K562 (cell line): ENCODE measurements around the gene PRPSAP2. TPM values are rescaled to one million over a fixed set of nuclear protein-coding genes. Genes with fewer than 3 reads are reported as not detected.

ENCODE experiments used
- ATAC-seq: fragments of 200-7000 bp; cut with Tn5 transposase; 3 replicates; pipeline ENCODE4 v1.9.1; 2020; ENCODE audit warnings: moderate library complexity
- BruUV-seq: library from RNA; stranded (reverse); fragments of 400-500 nt; replicated peaks from 2 replicates; lab custom pipeline; 2021; lab: Mats Ljungman, UMichigan
- CTCF ChIA-PET: fragments of 300-600 bp; formaldehyde crosslinking; extraction: SDS; loops from one replicate; lab custom pipeline; 2021; ENCODE audit warnings: low intra/inter-chr PET ratio; lab: Yijun Ruan, JAX
- POLR2A ChIA-PET: fragments of 300-600, 350-650 bp; sonication (Branson Sonifier 250); formaldehyde crosslinking; extraction: SDS; loops from one replicate; lab custom pipeline; 2021; ENCODE audit warnings: antibody characterized with exemption, inconsistent platforms; lab: Yijun Ruan, JAX
- DNase-seq, 4 experiments: peaks; one replicate each; pipeline versions ENCODE4 v3.0.0 to v3.0.0-alpha.2; 2011 to 2018; ENCODE audit warnings: low spot score in 3 of 4, mixed read lengths in 3 of 4; ENCODE audit errors: extremely low read depth in 1 of 4
- FAIRE-seq: peaks from 2 replicates; lab custom pipeline; 2011; peaks lifted over from hg19 to GRCh38; lab: Jason Lieb, UNC
- H2AFZ ChIP-seq: 2 replicates; pipeline ENCODE4 v1.6.0; 2011; ENCODE audit warnings: low read depth, low read length, control low read depth, inconsistent platforms
- H3K27ac ChIP-seq: fragments of 200-600 bp; 3 replicates; pipeline ENCODE4 v1.8.0; 2011; ENCODE audit warnings: low read depth, mild to moderate bottlenecking, control low read depth, inconsistent platforms, low read length, moderate library complexity, mixed read lengths; ENCODE audit errors: extremely low read depth
- H3K27me3 ChIP-seq, 2 experiments: fragments of 300-600 bp in 1 of 2; 2 replicates in 1 of 2; 3 replicates in 1 of 2; pipeline versions ENCODE4 v1.6.0 to v1.8.0; 2011; ENCODE audit warnings: inconsistent platforms in 2 of 2, low read length in 2 of 2, mild to moderate bottlenecking in 1 of 2, mixed read lengths in 1 of 2, moderate library complexity in 1 of 2; ENCODE audit not compliant: control insufficient read depth in 2 of 2, insufficient read depth in 2 of 2
- H3K36me3 ChIP-seq: fragments of 300-600 bp; 3 replicates; pipeline ENCODE4 v1.8.0; 2011; ENCODE audit warnings: mild to moderate bottlenecking, low read length, inconsistent platforms; ENCODE audit not compliant: control insufficient read depth, insufficient read depth
- H3K4me1 ChIP-seq, 2 experiments: fragments of 200-600 bp in 1 of 2; replicated peaks in 1 of 2; 2 replicates in 1 of 2; 3 replicates in 1 of 2; pipeline versions ENCODE4 v1.5.1 to v1.8.0; 2011; ENCODE audit warnings: inconsistent platforms in 2 of 2, low read length in 2 of 2, mild to moderate bottlenecking in 1 of 2, mixed read lengths in 1 of 2, moderate library complexity in 1 of 2; ENCODE audit not compliant: control insufficient read depth in 2 of 2, insufficient read depth in 2 of 2
- H3K4me2 ChIP-seq: 2 replicates; pipeline ENCODE4 v1.6.1; 2011; ENCODE audit warnings: low read length, control low read depth, inconsistent platforms, mixed read lengths; ENCODE audit not compliant: insufficient read depth
- H3K4me3 ChIP-seq: fragments of 200-600 bp; sonication (generic), shearing (Covaris generic); 2 replicates; pipeline ENCODE4 v1.5.1; 2016; ENCODE audit warnings: control low read depth, inconsistent platforms
- H3K79me2 ChIP-seq: fragments of 200-600 bp; 3 replicates; pipeline ENCODE4 v1.8.0; 2011; ENCODE audit warnings: low read length, inconsistent platforms; ENCODE audit not compliant: control insufficient read depth, insufficient read depth
- H3K9ac ChIP-seq, 2 experiments: 2 replicates each; pipeline versions ENCODE4 v1.6.0 to v1.6.1; 2011; ENCODE audit warnings: low read depth in 2 of 2, low read length in 2 of 2, control low read depth in 1 of 2, inconsistent platforms in 1 of 2, mild to moderate bottlenecking in 1 of 2, mixed read lengths in 1 of 2; ENCODE audit not compliant: insufficient read depth in 1 of 2
- H3K9me1 ChIP-seq: one replicate; pipeline ENCODE4 v1.6.0; 2011; ENCODE audit warnings: inconsistent platforms, mild to moderate bottlenecking, low read length, moderate library complexity; ENCODE audit not compliant: control insufficient read depth, insufficient read depth
- H3K9me3 ChIP-seq: replicated peaks from 2 replicates; pipeline ENCODE4 v1.5.1; 2011; ENCODE audit warnings: low read depth, low read length, inconsistent platforms; ENCODE audit not compliant: control insufficient read depth, insufficient read depth
- H4K20me1 ChIP-seq: replicated peaks from 2 replicates; pipeline ENCODE4 v1.6.1; 2011; ENCODE audit warnings: low read length, inconsistent platforms, mixed read lengths; ENCODE audit not compliant: control insufficient read depth, insufficient read depth
- BACH1 ChIP-seq: fragments of 200-800 bp; sonication (Bioruptor generic); IDR thresholded peaks from 2 replicates; pipeline ENCODE4 v1.6.1; 2016; ENCODE audit warnings: missing genetic modification characterization, missing compliant biosample characterization
- ETV5 ChIP-seq: sonication (generic); formaldehyde crosslinking; IDR thresholded peaks from 2 replicates; pipeline ENCODE4 v1.4.0; 2020; ENCODE audit warnings: low read depth, mild to moderate bottlenecking, missing genetic modification reagents
- HNRNPK ChIP-seq: fragments of 200-400 bp; formaldehyde crosslinking; IDR thresholded peaks from one replicate; pipeline ENCODE4 v1.6.1; 2018; ENCODE audit warnings: mild to moderate bottlenecking, low read depth, low read length; ENCODE audit not compliant: poor library complexity, severe bottlenecking
- HOMEZ ChIP-seq: fragments of 250-450 bp; sonication (Bioruptor Pico); IDR thresholded peaks from 2 replicates; pipeline ENCODE4 v1.4.0; 2020; ENCODE audit warnings: mild to moderate bottlenecking, moderate library complexity
- MED1 ChIP-seq: sonication (generic); formaldehyde crosslinking; IDR thresholded peaks from 2 replicates; pipeline ENCODE4 v1.8.1; 2023; ENCODE audit warnings: missing genetic modification reagents, borderline replicate concordance
- NR2F6 ChIP-seq: fragments of 450-650 bp; formaldehyde crosslinking; IDR thresholded peaks from 2 replicates; pipeline ENCODE4 v1.4.0; 2020; ENCODE audit warnings: mild to moderate bottlenecking
- RFX5 ChIP-seq: IDR thresholded peaks from 2 replicates; pipeline ENCODE4 v1.6.1; 2011; ENCODE audit warnings: low read depth, mild to moderate bottlenecking, improper control_type of control experiment, low read length
- SIN3A ChIP-seq, 2 experiments: fragments of 150-350 bp in 1 of 2; IDR thresholded peaks; 2 replicates each; pipeline ENCODE4 v1.6.1; 2011 to 2016; ENCODE audit warnings: borderline replicate concordance in 2 of 2, low read depth in 2 of 2, low read length in 2 of 2, mild to moderate bottlenecking in 2 of 2, moderate library complexity in 2 of 2; ENCODE audit not compliant: control insufficient read depth in 1 of 2
- SIN3B ChIP-seq: fragments of 450-650 bp; IDR thresholded peaks from 2 replicates; pipeline ENCODE4 v1.6.1; 2017; ENCODE audit warnings: low read depth, mild to moderate bottlenecking, moderate library complexity
- SRSF7 ChIP-seq: fragments of 200-400 bp; formaldehyde crosslinking; optimal IDR thresholded peaks from 2 replicates; pipeline ENCODE3; 2017; ENCODE audit warnings: mild to moderate bottlenecking, low read depth, low read length
- ZBTB5 ChIP-seq: fragments of 450-650 bp; IDR thresholded peaks from 2 replicates; pipeline ENCODE4 v1.6.1; 2017; ENCODE audit warnings: antibody characterized with exemption
- ZC3H11A ChIP-seq: IDR thresholded peaks from 2 replicates; pipeline ENCODE4 v1.6.1; 2012; ENCODE audit warnings: low read depth, low read length, improper control_type of control experiment
- ZSCAN29 ChIP-seq: fragments of 450-650 bp; IDR thresholded peaks from 2 replicates; pipeline ENCODE4 v1.6.1; 2017
- WGBS: fragments of 100-300 bp; shearing (Covaris generic); methylation state at CpG from one replicate; pipeline ENCODE4 v1.1.6; 2016; ENCODE audit warnings: low coverage, mixed read lengths; ENCODE audit not compliant: insufficient coverage; ENCODE audit errors: missing lambda C conversion rate; 5-methylcytosine and 5-hydroxymethylcytosine counted together
- in situ Hi-C: fragments of 300-500 bp; cut with MboI; formaldehyde crosslinking; loops from 4 replicates; pipeline ENCODE4 v1.15.0; 2018; ENCODE audit warnings: inconsistent platforms, mixed read lengths
- intact Hi-C: fragments of 100-400 bp; cut with micrococcal nuclease; formaldehyde crosslinking; loops from 2 replicates; pipeline ENCODE4 v1.14.2; 2022
- polyA plus RNA-seq, 8 experiments: library from polyadenylated mRNA; depleted of rRNA in 4 of 8; stranded (reverse) in 5 of 8; unstranded in 3 of 8; fragments of >200 nt; fragmentation: Nextera tagmentation in 2 of 8; fragmentation: Illumina TruSeq in 1 of 8; extraction: Ambion mirVana in 2 of 8; extraction: Trizol in 1 of 8; gene quantifications; 2 replicates each; pipeline versions ENCODE4 v1.2.1 to v1.2.3, GENCODE V29; 2011 to 2014; ENCODE audit warnings: inconsistent platforms in 1 of 8, missing spikeins in 1 of 8
- total RNA-seq, 7 experiments: library from RNA; depleted of rRNA in 6 of 7; stranded (reverse); fragments of >200 nt in 6 of 7; fragmentation: Illumina TruSeq in 2 of 7; extraction: Trizol in 2 of 7; gene quantifications; 2 replicates each; pipeline versions ENCODE4 v1.2.1 to v1.2.3, GENCODE V29; 2011 to 2021; ENCODE audit warnings: low replicate concordance in 1 of 7
- TF ChIP-seq, protein P1 (sequence below): fragments of 450-650 bp; conservative IDR thresholded peaks from 2 replicates; pipeline ENCODE4 v1.6.1; 2016; ENCODE audit warnings: missing genetic modification characterization, low read depth, mild to moderate bottlenecking, control low read depth, missing compliant biosample characterization

Gene PRPSAP2
- total and polyA plus RNA-seq, 9 of the 15 experiments (the other 6 are each of a cell fraction or from before 2014, with no cell fraction given) = 15.5 to 56.7 (median 35.7) TPM

GRCh38 chr17:18970582-18971480 lies 112.9 kb downstream of the PRPSAP2 start:
- no peak overlapping the region for H3K4me2 ChIP-seq
- peaks cover 0 to 37% of the 10 kb centered on the region in 2 experiments; a peak in 3 of 5 replicates for H3K4me1 ChIP-seq
- H3K27me3 ChIP-seq = no peaks in the 10 kb centered on the region
- in situ Hi-C loops = no loop called here
- peaks cover 14% of the 10 kb centered on the region; the same call in 1 of the 3 replicates for H3K36me3 ChIP-seq
- WGBS = 96% methylated on average over 15 of the region's 28 CpGs
- no peaks in the 10 kb centered on the region for H3K9me1 ChIP-seq
- H3K4me3 ChIP-seq = no peak overlapping the region
- no peak overlapping the region for H3K27ac ChIP-seq
- intact Hi-C loops = no loop called here
- no peak for DNase-seq
- no peak overlapping the region for H3K9ac ChIP-seq
- no peak overlapping the region for H2AFZ ChIP-seq
- ChIA-PET CTCF (no interaction called here), POLR2A (interaction anchor here (0.6 kb wide), 1 partner anchor 707 kb away, joined by 3 read pairs; no protein-coding TSS in a partner anchor)
- no peak for FAIRE-seq
- BruUV-seq = no TSS peak
- H3K9me3 ChIP-seq = no peaks in the 10 kb centered on the region
- no peak for ATAC-seq
- no peaks in the 10 kb centered on the region for H3K79me2 ChIP-seq
- 0 out of 2 replicates have a peak, but pooled peaks cover 3% of the 10 kb centered on the region for H4K20me1 ChIP-seq
- TF ChIP-seq SIN3B (no peak), SRSF7 (no peak), ETV5 (no peak), RFX5 (no peak), ZC3H11A (no peak), ZSCAN29 (no peak), MED1 (CRISPR knock-in tag) (no peak), BACH1 (no peak), NR2F6 (CRISPR knock-in tag) (no peak), HNRNPK (no peak), SIN3A (IDR thresholded peaks at IDR 0.05; ENCODE audit: borderline replicate concordance in 2 of 2, control insufficient read depth in 1 of 2, low read depth in 2 of 2, low read length in 2 of 2) (no peak), ZBTB5 (no peak), HOMEZ (CRISPR knock-in tag) (no peak)
- TF ChIP-seq, protein P1, sequence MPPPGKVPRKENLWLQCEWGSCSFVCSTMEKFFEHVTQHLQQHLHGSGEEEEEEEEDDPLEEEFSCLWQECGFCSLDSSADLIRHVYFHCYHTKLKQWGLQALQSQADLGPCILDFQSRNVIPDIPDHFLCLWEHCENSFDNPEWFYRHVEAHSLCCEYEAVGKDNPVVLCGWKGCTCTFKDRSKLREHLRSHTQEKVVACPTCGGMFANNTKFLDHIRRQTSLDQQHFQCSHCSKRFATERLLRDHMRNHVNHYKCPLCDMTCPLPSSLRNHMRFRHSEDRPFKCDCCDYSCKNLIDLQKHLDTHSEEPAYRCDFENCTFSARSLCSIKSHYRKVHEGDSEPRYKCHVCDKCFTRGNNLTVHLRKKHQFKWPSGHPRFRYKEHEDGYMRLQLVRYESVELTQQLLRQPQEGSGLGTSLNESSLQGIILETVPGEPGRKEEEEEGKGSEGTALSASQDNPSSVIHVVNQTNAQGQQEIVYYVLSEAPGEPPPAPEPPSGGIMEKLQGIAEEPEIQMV = no peak
